CD4-positive, alpha-beta T cell treated with Interleukin-15 for 1 hour (primary cell): Measurements from ENCODE around the gene KRTAP10-11.
"Not testable (repeated sequence)": the region's sequence is repeated elsewhere in the genome, so short reads cannot be mapped to it uniquely, and the experiment has no call there.

Experiments
- DNase-seq: peaks from one replicate; pipeline ENCODE4 v3.0.0-alpha.2; 2020

The KRTAP10-11 gene

DNA sequence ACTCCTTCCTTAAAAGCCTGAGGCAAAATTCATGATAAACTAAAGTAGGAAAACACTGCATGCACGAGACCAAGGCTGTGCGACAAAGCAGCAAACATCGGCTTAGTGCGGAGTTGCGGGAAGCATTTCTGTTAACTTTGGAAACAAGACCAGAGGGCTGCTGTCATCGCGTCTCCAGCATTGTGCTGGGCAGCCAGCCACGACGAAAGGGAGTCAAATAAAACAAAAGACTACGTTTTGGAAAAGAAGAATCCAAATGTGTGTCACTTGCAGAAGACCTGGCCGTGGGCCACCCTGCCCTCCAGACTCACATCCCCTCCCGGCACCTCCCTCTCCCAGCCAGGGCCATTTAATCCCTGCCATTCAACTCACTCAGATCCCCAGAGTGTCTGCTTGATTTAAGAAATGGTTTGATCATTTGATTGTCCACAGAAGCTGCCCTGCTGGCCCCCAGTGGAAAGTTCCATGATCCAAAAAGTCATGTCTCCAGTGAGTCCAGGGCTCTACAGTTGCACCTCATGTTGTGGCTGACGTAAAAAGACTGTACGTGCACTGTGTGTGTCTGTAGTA, 2.4 kb upstream of the KRTAP10-11 start:
- DNase-seq: no peak

DNA sequence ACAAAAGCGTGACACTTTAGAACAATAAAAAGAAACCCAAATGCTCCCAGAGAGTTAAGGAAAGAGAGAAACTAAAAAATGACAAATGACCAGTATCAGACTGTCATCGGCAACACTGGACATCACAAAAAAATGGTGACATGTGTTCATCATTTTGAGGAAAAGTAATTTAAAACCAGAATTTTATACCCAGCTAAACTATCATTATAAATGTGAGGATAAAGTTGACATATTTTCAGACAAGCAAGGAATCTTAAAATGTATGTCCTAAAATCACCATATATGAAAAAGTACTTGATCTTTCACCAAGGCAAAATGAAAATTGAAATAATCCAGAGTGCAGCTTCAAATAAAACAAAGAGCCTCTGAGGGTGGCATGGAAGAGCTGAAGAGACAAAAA, 1.3 kb upstream of the KRTAP10-11 start:
- no peak for DNase-seq

- no peak for DNase-seq
These were observed 973 bp downstream of the KRTAP10-11 start for GRCh38 chr21:44647222-44647552.

- no peak for DNase-seq
These were observed 2.5 kb downstream of the KRTAP10-11 start for GRCh38 chr21:44648557-44649311.

GRCh38 chr21:44649521-44650100, 3.4 kb downstream of the KRTAP10-11 start:
- no peak for DNase-seq

DNA sequence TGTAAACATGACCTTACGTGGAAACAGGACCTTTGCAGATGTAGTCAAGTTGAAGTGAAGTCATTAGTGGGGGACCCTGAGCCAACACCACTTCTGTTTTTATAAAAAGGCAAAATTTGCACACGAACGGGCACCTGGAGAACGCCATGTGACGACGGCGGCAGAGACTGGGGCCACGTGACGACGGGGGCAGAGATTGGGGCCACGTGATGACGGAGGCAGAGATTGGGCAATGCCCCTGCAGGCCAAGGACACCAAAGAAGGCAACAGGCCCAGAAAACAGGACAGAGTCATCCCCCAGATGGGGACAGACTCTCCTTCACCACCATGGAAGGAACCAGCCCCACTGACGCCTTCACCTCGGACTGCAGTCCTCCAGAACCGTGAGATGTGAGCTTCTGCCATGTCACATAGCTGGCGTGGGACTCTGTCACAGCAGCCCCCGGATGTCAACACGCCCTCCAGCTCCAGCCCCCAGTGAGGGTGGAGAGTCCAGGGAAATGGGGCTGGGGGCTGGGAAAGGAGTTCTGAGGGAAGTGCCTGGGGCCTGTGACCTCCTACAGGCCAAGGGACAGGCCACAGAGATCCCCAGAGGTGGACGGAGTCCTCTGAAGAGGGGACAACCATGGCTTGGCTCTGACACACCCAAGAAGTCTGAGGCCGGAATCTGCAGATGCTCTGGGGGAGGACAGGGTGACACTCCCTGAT, 4.2 kb downstream of the KRTAP10-11 start:
- no peak for DNase-seq

- DNase-seq: no peak
These were observed 4.9 kb downstream of the KRTAP10-11 start for GRCh38 chr21:44650973-44651675.

GRCh38 chr21:44653123-44653522, 6.9 kb downstream of the KRTAP10-11 start:
- no peak for DNase-seq

GRCh38 chr21:44653656-44654575, 7.7 kb downstream of the KRTAP10-11 start:
- DNase-seq: peak; percentile 83

- no peak for DNase-seq
These were observed 8.5 kb downstream of the KRTAP10-11 start, which contains the start of gene KRTAP12-4 for GRCh38 chr21:44654576-44655175. Gene KRTAP12-4, minus strand, starts transcription at chr21:44654659. Its CDS starts 45 bp downstream, at chr21:44654614.

DNA sequence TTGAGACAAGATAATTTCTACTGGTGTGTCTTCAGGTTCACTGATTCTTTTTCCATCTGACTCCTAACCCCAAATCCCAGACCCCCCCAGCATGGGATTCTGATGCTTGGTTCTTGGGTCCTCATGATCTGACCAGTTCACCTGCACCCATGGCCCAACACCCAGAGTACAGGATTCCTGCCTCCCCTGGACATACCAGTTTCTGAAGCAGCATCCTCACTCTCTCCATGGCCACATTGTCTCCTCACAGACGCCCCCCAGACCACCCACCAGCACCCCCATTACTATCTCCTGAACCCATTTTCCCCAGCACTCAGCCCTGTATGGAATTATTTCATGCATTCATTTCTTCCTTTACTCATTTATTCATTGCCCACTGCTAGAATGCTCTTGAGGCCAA, 10.7 kb downstream of the KRTAP10-11 start:
- no peak for DNase-seq

DNA sequence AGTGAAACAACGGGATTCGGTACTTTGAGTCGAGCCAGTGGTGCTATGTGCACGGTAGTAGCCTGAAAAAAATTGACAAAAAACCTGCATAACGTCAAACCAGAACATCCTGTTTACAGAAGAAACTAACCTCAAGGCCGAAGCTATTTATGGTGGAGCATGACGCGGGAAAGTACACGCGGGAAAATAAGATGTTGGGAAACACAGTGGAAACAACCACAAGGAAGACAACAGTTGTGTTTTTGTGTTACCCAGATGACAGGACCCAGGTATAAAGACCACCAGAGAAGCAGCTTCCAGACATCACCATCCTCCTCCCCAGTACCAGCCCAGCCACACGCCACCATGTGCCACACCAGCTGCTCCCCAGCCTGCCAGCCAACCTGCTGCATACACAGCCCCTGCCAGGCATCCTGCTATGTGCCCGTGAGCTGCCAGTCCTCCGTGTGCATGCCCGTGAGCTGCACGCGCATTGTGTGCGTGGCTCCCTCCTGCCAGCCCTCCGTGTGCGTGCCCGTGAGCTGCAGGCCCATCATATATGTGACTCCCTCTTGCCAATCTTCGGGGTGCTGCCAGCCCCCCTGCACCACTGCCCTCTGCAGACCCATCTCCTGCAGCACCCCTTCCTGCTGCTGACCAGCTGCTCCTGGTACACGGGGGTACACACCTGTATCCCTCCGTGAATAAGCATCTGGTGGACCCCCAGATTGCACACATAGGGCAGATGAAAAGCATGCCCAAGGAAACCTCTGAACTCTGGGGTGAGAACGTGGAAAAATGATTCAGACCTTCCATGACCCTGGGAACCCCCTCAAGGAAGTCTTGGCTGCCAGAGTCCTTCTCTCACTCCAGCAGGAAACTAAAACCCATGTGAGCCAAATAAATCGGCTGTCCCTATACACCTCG, 11.7 kb downstream of the KRTAP10-11 start, which contains the start of gene KRTAP12-3:
TSS of gene KRTAP12-3 (plus strand) at position 298 of the 906 bp plus-strand sequence. CDS start at position 346, 48 bp downstream.
- DNase-seq: peak; percentile 65

- DNase-seq: no peak
These were observed 12.3 kb downstream of the KRTAP10-11 start for GRCh38 chr21:44658541-44658910.

DNA sequence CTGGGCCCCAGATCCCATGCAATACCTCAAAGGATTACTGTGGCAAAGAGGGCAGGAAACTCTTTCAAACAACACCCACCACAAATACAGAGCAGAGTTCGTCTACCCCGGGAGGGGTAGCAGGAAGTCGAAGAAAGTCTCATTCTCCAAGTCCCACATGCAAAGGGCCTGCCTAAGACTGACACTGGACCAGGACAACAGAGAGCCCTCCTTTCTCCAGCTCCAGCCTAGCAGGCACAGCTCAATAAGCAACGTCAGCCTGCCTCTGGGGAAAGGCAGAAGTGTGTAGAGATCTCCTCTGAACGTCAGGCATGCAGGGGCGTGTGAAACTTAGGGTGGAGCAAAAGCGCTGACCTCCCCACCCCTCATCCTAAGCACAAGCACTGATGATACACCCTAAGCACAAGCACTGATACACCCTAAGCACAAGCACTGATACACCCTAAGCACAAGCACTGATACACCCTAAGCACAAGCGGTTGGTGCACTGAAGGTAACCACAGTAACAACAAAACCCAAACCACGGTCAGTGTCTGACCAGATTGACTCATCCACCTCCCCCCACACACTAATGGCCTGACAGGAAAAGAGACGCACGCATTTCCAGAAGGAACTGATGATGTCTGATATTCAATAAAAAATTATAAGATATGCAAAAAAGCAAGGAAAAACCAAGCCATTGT, 12.8 kb downstream of the KRTAP10-11 start:
- no peak for DNase-seq

DNA sequence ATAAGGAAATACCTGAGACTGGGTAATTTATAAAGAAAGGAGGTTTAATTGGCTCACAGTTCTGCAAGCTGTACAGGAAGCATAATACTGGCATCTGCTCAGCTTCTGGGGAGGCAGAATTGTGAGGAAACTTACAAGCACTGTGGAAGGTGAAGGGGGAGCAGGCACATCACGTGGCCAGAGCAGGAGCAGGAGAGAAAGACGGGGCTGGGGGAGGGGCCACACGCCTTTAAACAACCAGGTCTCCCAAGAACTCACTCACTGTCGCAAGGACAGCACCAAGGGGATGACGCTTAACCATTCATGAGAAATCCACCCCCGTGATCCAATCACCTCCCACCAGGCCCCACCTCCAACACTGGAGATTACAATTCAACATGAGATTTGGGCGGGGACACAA, 15.4 kb downstream of the KRTAP10-11 start:
- DNase-seq: not testable (repeated sequence)

- no peak for DNase-seq
These were observed 18.5 kb downstream of the KRTAP10-11 start for GRCh38 chr21:44664691-44665090.

DNA sequence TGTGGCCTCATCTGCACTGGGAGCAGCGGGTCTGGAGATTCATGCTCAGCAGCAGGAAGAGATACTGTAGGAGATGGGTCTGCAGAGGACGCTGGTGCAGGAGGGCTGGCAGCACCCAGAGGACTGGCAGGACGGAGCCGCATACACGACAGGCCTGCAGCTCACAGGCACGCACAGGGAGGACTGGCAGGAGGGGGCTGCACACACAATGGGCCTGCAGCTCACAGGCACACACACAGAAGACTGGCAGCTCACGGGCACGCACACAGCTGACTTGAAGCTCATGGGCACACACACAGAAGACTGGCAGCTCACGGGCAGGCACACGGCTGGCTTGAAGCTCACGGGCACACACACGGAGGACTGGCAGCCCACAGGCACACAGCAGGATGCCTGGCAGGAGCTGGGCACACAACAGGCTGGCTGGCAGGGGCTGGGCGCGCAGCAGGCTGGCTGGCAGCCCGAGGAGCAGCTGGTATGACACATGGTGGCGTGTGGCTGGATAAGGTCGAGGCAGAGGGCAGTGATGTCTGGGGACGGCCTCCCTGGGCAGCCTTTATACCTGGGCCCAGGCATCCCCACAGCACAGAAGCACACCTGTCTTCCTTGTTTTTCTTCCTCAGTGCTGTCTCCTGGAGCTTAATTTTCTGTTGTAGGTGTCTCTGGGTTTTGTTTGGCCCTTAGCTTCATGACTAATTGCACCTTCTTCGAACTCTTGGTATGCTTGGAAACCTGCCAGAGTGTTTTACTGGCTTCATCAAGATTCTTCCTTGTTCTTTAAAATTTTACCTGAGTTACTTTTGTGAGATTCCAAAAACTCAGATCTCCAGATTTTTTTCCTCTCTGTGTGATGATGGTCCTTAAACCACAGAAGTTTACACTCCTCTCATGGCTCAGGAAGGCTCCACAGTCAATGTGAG, 20.4 kb downstream of the KRTAP10-11 start, which contains the start of gene KRTAP12-2:
TSS of gene KRTAP12-2 (minus strand) at position 527 of the 920 bp plus-strand sequence. CDS start at position 486, 41 bp downstream.
- no peak for DNase-seq

- DNase-seq: no peak
These were observed 21.4 kb downstream of the KRTAP10-11 start for GRCh38 chr21:44667612-44668011.
